Measurements from ENCODE around the gene NDN. TPM values are rescaled to one million over a fixed set of nuclear protein-coding genes. Genes with fewer than 3 reads are reported as not detected.
"Not testable (repeated sequence)": the region's sequence is repeated elsewhere in the genome, so short reads cannot be mapped to it uniquely, and the experiment has no call there.

The NDN gene
- under 1 TPM in 2 of 3 donors, not detected in 1; 0.23 to 0.29 TPM for total RNA-seq
- 0.41 TPM for total RNA-seq (2013)

- TF ChIP-seq CTCF (IDR thresholded peaks at IDR 0.05): no peak
- H3K4me1 Mint-ChIP-seq: no peaks in the 10 kb centered on the region
- Histone ChIP-seq H3K4me1 (ENCODE audit: control insufficient read depth, insufficient read depth, low read length) (no peaks in the 10 kb centered on the region), H3K4me3 (ENCODE audit: low read length) (no peak within 1 kb of the TSS), H3K9me3 (ENCODE audit: control insufficient read depth, insufficient read depth, low read length) (no peaks in the 10 kb centered on the region), H3K27me3 (ENCODE audit: control insufficient read depth, insufficient read depth, low read length) (no peaks in the 10 kb centered on the region), H3K27ac (ENCODE audit: low read length) (no peak within 1 kb of the TSS), H3K36me3 (ENCODE audit: control insufficient read depth, insufficient read depth, low read length) (no peaks in the 10 kb centered on the region)
- H3K9me3 Mint-ChIP-seq: peaks cover 3 to 8% of the 10 kb centered on the region in 2 donors
- no peak within 1 kb of the TSS for H3K4me3 Mint-ChIP-seq
- 28% methylated on average over 38 of the region's 38 CpGs for WGBS (ENCODE audit: insufficient coverage)
- DNase-seq: no peak
- H3K27me3 Mint-ChIP-seq (ENCODE audit: low read depth in 2 of 2): no peaks in the 10 kb centered on the region
- intact Hi-C loops (cut with micrococcal nuclease): no loop called here
- H3K36me3 Mint-ChIP-seq: no peaks in the 10 kb centered on the region
- no peak within 1 kb of the TSS for H3K27ac Mint-ChIP-seq
- no peak for ATAC-seq
Measured at GRCh38 chr15:23687143-23687470, at the start of gene NDN. NDN (minus strand) TSS chr15:23687305; CDS start chr15:23687217, 88 bp downstream.

- Mint-ChIP-seq H3K36me3 (no peaks in the 10 kb centered on the region), H3K27ac (no peak overlapping the region), H3K4me3 (no peak overlapping the region), H3K4me1 (no peaks in the 10 kb centered on the region), H3K27me3 (ENCODE audit: low read depth in 2 of 2) (no peaks in the 10 kb centered on the region), H3K9me3 (peaks cover 11 to 16% of the 10 kb centered on the region in 2 donors)
- DNase-seq (no peak), ATAC-seq (no peak)
- peaks cover 3% of the 10 kb centered on the region for H3K9me3 ChIP-seq (ENCODE audit: control insufficient read depth, insufficient read depth, low read length)
- WGBS (ENCODE audit: insufficient coverage): 52% methylated on average over 5 of the region's 5 CpGs
- H3K36me3 ChIP-seq (ENCODE audit: control insufficient read depth, insufficient read depth, low read length): no peaks in the 10 kb centered on the region
- TF ChIP-seq CTCF (IDR thresholded peaks at IDR 0.05): no peak
- intact Hi-C loops (cut with micrococcal nuclease): no loop called here
- no peak overlapping the region for H3K27ac ChIP-seq (ENCODE audit: low read length)
- H3K4me1 ChIP-seq (ENCODE audit: control insufficient read depth, insufficient read depth, low read length): no peaks in the 10 kb centered on the region
- no peak overlapping the region for H3K4me3 ChIP-seq (ENCODE audit: low read length)
- no peaks in the 10 kb centered on the region for H3K27me3 ChIP-seq (ENCODE audit: control insufficient read depth, insufficient read depth, low read length)
Measured at GRCh38 chr15:23736033-23736673, 49.0 kb upstream of the NDN start.

- no peak overlapping the region for H3K27ac ChIP-seq (ENCODE audit: low read length)
- DNase-seq (no peak), ATAC-seq (no peak)
- Mint-ChIP-seq H3K27ac (no peak overlapping the region), H3K36me3 (no peaks in the 10 kb centered on the region), H3K4me1 (no peaks in the 10 kb centered on the region), H3K9me3 (peaks cover 9 to 16% of the 10 kb centered on the region in 2 donors), H3K27me3 (ENCODE audit: low read depth in 2 of 2) (no peaks in the 10 kb centered on the region), H3K4me3 (no peak overlapping the region)
- WGBS (ENCODE audit: insufficient coverage): 73% methylated on average over 4 of the region's 4 CpGs
- intact Hi-C loops (cut with micrococcal nuclease): no loop called here
- H3K9me3 ChIP-seq (ENCODE audit: control insufficient read depth, insufficient read depth, low read length): peaks cover 3% of the 10 kb centered on the region
- H3K36me3 ChIP-seq (ENCODE audit: control insufficient read depth, insufficient read depth, low read length): no peaks in the 10 kb centered on the region
- no peaks in the 10 kb centered on the region for H3K27me3 ChIP-seq (ENCODE audit: control insufficient read depth, insufficient read depth, low read length)
- no peak for TF ChIP-seq CTCF (IDR thresholded peaks at IDR 0.05)
- H3K4me1 ChIP-seq (ENCODE audit: control insufficient read depth, insufficient read depth, low read length): no peaks in the 10 kb centered on the region
- H3K4me3 ChIP-seq (ENCODE audit: low read length): no peak overlapping the region
Measured at GRCh38 chr15:23734862-23735261, 47.8 kb upstream of the NDN start.

GRCh38 chr15:23713874-23714656 is 27.0 kb upstream of the NDN start:
- intact Hi-C loops (cut with micrococcal nuclease); ATAC-seq: not testable (repeated sequence)

More at GRCh38 chr15:23713874-23714656, 27.0 kb upstream of the NDN start:
- not testable (repeated sequence) for H3K4me3 Mint-ChIP-seq; H3K36me3 Mint-ChIP-seq; H3K27me3 ChIP-seq (ENCODE audit: control insufficient read depth, insufficient read depth, low read length); DNase-seq; H3K27me3 Mint-ChIP-seq (ENCODE audit: low read depth in 2 of 2); H3K27ac Mint-ChIP-seq; H3K27ac ChIP-seq (ENCODE audit: low read length); H3K9me3 Mint-ChIP-seq; H3K9me3 ChIP-seq (ENCODE audit: control insufficient read depth, insufficient read depth, low read length); H3K4me1 Mint-ChIP-seq; H3K4me3 ChIP-seq (ENCODE audit: low read length); H3K36me3 ChIP-seq (ENCODE audit: control insufficient read depth, insufficient read depth, low read length); H3K4me1 ChIP-seq (ENCODE audit: control insufficient read depth, insufficient read depth, low read length)
- 84% methylated on average over 27 of the region's 28 CpGs for WGBS (ENCODE audit: insufficient coverage)
